NB4 (cell line): ENCODE data around the gene SLC22A8.

Source experiments
- MYC ChIP-seq: IDR thresholded peaks from 2 replicates; pipeline ENCODE4 v1.6.1; 2011; ENCODE audit warnings: low read depth, low read length
- POLR2A ChIP-seq: IDR thresholded peaks from 2 replicates; pipeline ENCODE4 v1.6.1; 2011; ENCODE audit warnings: mild to moderate bottlenecking; ENCODE audit not compliant: insufficient read length; ENCODE audit errors: extremely low read depth
- TF ChIP-seq, protein P1 (sequence below): IDR thresholded peaks from 2 replicates; pipeline ENCODE4 v1.6.1; 2011; ENCODE audit warnings: low read depth, low read length
- TF ChIP-seq, protein P2 (sequence below): IDR thresholded peaks from one replicate; pipeline ENCODE4 v1.5.1; 2012; ENCODE audit warnings: low read depth, low read length

DNA sequence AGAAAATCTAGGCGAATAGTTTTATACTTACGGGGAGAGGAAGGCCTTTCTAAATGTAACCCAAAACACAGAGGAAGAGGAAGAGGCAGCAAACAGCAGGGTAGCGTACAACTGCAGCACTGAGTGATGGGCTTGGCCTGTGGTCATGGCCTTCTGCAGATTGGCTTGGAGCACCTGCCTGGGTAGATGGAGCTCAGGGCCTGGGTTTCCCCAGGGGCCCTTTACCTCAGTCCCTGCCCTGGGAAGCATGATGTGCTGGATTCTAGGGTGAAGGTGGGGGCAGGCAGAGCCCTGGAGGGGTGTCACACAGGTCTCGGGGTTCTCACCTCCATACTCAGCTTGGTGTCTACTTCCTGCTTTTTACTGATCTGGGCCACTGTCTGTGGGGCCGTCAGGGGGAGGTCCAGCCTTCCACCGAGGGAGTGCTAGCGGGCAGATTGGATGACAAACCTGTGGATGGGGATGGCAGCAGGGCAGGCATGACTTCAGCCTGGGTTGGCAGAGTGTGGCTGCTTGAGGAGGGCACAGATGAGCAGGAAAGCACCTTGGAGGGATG is 66.8 kb downstream of the SLC22A8 start:
- TF ChIP-seq, protein P1, sequence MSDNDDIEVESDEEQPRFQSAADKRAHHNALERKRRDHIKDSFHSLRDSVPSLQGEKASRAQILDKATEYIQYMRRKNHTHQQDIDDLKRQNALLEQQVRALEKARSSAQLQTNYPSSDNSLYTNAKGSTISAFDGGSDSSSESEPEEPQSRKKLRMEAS = no peak
- TF ChIP-seq, protein P2, sequence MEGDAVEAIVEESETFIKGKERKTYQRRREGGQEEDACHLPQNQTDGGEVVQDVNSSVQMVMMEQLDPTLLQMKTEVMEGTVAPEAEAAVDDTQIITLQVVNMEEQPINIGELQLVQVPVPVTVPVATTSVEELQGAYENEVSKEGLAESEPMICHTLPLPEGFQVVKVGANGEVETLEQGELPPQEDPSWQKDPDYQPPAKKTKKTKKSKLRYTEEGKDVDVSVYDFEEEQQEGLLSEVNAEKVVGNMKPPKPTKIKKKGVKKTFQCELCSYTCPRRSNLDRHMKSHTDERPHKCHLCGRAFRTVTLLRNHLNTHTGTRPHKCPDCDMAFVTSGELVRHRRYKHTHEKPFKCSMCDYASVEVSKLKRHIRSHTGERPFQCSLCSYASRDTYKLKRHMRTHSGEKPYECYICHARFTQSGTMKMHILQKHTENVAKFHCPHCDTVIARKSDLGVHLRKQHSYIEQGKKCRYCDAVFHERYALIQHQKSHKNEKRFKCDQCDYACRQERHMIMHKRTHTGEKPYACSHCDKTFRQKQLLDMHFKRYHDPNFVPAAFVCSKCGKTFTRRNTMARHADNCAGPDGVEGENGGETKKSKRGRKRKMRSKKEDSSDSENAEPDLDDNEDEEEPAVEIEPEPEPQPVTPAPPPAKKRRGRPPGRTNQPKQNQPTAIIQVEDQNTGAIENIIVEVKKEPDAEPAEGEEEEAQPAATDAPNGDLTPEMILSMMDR = no peak
- TF ChIP-seq POLR2A (no peak), MYC (no peak)
